GM23338 (cell line): Measurements from ENCODE around the gene FUT1.

Experiments used
- EZH2 ChIP-seq: fragments of 200-600 bp; sonication (generic); IDR thresholded peaks from one replicate; pipeline ENCODE4 v1.8.0; 2017; ENCODE audit warnings: antibody characterized with exemption, mild to moderate bottlenecking, low read depth; ENCODE audit not compliant: unreplicated experiment
- EZH2phosphoT487 ChIP-seq: fragments of 200-600 bp; sonication (generic); IDR thresholded peaks from one replicate; pipeline ENCODE4 v1.8.1; 2018; ENCODE audit warnings: antibody characterized with exemption; ENCODE audit not compliant: unreplicated experiment
- POLR2AphosphoS5 ChIP-seq: IDR thresholded peaks from 2 replicates; pipeline ENCODE4 v1.6.1; 2016; ENCODE audit warnings: antibody characterized with exemption, low read depth
- ZNF331 ChIP-seq: fragments of 250-450 bp; sonication (Bioruptor Pico); IDR thresholded peaks from 2 replicates; pipeline ENCODE4 v1.5.0; 2020; ENCODE audit warnings: low read depth, mild to moderate bottlenecking, moderate library complexity
- TF ChIP-seq, protein P1 (sequence below), 2 experiments: fragments of 200-600 bp in 1 of 2; sonication (generic) in 1 of 2; conservative IDR thresholded peaks; 2 replicates each; pipeline versions ENCODE4 v1.5.1 to v1.6.1; 2016 to 2017; ENCODE audit warnings: antibody characterized with exemption in 2 of 2, low read depth in 2 of 2, mild to moderate bottlenecking in 2 of 2, moderate library complexity in 1 of 2
- TF ChIP-seq, protein P2 (sequence below): IDR thresholded peaks from one replicate; pipeline ENCODE4 v1.6.1; 2018; ENCODE audit warnings: antibody characterized with exemption; ENCODE audit not compliant: unreplicated experiment
- TF ChIP-seq, protein P3 (sequence below): IDR thresholded peaks from 2 replicates; pipeline ENCODE4 v1.6.1; 2016; ENCODE audit warnings: antibody characterized with exemption

DNA sequence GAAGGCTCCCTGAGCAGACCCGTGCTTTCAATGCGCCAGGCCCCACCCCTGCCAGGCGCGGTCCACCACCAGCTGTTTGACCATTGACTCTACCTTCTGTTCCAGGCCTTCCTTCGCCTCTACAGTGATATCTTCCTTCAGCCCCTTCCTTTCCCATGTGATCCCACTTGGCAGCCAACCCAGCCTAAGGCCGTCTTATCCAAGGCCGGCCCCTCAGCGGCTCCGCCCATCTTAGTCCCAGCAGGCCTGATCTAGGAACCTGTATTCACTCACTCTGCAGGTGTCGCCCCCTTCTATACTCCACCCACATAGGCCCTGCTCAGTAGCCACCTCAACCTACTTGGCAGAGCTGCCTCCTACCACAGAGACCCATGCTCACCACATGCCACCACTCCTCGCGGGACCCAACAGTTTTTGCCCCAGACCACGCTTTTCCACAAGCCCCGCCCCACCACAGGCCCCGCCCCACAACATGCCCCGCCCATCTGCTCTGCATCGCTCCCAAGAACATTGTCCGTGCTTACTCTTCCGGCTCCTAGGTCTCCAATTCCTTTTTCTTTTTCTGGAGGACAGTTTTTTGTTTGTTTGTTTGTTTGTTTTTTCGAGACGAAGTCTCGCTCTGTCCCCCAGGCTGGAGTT is 15.0 kb downstream of the FUT1 start:
- TF ChIP-seq POLR2AphosphoS5 (peak; percentile 56), EZH2 (no peak), ZNF331 (no peak), EZH2phosphoT487 (no peak)
- TF ChIP-seq, protein P1, sequence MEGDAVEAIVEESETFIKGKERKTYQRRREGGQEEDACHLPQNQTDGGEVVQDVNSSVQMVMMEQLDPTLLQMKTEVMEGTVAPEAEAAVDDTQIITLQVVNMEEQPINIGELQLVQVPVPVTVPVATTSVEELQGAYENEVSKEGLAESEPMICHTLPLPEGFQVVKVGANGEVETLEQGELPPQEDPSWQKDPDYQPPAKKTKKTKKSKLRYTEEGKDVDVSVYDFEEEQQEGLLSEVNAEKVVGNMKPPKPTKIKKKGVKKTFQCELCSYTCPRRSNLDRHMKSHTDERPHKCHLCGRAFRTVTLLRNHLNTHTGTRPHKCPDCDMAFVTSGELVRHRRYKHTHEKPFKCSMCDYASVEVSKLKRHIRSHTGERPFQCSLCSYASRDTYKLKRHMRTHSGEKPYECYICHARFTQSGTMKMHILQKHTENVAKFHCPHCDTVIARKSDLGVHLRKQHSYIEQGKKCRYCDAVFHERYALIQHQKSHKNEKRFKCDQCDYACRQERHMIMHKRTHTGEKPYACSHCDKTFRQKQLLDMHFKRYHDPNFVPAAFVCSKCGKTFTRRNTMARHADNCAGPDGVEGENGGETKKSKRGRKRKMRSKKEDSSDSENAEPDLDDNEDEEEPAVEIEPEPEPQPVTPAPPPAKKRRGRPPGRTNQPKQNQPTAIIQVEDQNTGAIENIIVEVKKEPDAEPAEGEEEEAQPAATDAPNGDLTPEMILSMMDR (conservative IDR thresholded peaks at IDR 0.05; ENCODE audit: low read depth in 2 of 2), result no peak
- TF ChIP-seq, protein P2, sequence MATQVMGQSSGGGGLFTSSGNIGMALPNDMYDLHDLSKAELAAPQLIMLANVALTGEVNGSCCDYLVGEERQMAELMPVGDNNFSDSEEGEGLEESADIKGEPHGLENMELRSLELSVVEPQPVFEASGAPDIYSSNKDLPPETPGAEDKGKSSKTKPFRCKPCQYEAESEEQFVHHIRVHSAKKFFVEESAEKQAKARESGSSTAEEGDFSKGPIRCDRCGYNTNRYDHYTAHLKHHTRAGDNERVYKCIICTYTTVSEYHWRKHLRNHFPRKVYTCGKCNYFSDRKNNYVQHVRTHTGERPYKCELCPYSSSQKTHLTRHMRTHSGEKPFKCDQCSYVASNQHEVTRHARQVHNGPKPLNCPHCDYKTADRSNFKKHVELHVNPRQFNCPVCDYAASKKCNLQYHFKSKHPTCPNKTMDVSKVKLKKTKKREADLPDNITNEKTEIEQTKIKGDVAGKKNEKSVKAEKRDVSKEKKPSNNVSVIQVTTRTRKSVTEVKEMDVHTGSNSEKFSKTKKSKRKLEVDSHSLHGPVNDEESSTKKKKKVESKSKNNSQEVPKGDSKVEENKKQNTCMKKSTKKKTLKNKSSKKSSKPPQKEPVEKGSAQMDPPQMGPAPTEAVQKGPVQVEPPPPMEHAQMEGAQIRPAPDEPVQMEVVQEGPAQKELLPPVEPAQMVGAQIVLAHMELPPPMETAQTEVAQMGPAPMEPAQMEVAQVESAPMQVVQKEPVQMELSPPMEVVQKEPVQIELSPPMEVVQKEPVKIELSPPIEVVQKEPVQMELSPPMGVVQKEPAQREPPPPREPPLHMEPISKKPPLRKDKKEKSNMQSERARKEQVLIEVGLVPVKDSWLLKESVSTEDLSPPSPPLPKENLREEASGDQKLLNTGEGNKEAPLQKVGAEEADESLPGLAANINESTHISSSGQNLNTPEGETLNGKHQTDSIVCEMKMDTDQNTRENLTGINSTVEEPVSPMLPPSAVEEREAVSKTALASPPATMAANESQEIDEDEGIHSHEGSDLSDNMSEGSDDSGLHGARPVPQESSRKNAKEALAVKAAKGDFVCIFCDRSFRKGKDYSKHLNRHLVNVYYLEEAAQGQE, result no peak
- TF ChIP-seq, protein P3, sequence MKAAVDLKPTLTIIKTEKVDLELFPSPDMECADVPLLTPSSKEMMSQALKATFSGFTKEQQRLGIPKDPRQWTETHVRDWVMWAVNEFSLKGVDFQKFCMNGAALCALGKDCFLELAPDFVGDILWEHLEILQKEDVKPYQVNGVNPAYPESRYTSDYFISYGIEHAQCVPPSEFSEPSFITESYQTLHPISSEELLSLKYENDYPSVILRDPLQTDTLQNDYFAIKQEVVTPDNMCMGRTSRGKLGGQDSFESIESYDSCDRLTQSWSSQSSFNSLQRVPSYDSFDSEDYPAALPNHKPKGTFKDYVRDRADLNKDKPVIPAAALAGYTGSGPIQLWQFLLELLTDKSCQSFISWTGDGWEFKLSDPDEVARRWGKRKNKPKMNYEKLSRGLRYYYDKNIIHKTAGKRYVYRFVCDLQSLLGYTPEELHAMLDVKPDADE, result no peak
